ENCODE results near the gene CNPY2.

DNA sequence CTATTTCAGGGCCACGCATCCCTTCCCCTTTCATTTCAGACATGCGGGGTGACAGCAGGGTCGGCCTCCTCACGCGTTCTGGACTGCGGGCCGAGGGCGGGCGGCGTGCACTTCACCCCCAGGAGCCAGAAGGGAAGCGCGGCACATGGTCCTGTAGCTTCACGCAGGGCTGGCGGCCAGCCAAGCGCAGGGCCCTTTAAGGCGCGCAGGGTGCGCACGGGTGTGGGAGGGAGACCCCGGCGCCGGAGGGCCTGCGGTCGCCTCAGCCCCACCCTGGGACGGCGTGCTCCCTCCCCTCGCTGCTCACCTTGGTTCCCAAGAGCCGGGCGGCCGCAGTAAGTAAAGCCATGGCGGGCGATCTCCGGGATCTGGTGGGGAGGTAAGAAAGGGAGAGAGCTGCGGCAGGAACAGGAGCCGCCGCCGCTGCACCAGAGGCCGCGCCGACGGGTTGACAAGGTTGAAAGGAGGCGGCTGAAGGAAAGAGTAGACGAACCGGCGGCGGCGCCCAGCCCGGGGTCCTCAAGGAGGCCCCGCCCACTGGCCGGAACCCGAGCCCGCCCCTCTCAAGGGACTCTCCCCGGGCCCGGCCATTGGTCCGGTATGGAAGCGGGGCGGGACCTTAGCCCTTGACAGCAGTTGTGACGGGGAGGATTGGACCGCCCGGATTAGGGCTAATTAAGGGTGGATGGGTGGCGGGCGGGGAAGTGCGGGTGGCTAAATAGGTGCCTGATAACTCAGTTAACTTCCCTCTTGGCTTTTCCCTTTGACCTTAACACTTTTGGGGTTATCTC lies 15.7 kb downstream of the CNPY2 start, which contains the start of gene CS:
- TF ChIP-seq, protein P1, sequence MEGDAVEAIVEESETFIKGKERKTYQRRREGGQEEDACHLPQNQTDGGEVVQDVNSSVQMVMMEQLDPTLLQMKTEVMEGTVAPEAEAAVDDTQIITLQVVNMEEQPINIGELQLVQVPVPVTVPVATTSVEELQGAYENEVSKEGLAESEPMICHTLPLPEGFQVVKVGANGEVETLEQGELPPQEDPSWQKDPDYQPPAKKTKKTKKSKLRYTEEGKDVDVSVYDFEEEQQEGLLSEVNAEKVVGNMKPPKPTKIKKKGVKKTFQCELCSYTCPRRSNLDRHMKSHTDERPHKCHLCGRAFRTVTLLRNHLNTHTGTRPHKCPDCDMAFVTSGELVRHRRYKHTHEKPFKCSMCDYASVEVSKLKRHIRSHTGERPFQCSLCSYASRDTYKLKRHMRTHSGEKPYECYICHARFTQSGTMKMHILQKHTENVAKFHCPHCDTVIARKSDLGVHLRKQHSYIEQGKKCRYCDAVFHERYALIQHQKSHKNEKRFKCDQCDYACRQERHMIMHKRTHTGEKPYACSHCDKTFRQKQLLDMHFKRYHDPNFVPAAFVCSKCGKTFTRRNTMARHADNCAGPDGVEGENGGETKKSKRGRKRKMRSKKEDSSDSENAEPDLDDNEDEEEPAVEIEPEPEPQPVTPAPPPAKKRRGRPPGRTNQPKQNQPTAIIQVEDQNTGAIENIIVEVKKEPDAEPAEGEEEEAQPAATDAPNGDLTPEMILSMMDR (conservative IDR thresholded peaks at IDR 0.05; ENCODE audit: low read length): no peak
- TF ChIP-seq EZH2phosphoT487 (IDR thresholded peaks at IDR 0.05; ENCODE audit: borderline replicate concordance): no peak
